Bronchial epithelial cell (primary cell): ENCODE measurements around the gene RHBDL1. TPM values are rescaled to one million over a fixed set of nuclear protein-coding genes. Genes with fewer than 3 reads are reported as not detected.

ENCODE experiments used
- DNase-seq: peaks from one replicate; pipeline ENCODE4 v3.0.0-alpha.2; 2010; ENCODE audit warnings: low read depth
- FAIRE-seq: peaks from 2 replicates; lab custom pipeline; 2011; peaks lifted over from hg19 to GRCh38; lab: Jason Lieb, UNC
- H3K27me3 ChIP-seq: 2 replicates; pipeline ENCODE4 v1.5.1; 2011; ENCODE audit warnings: low read length; ENCODE audit not compliant: control insufficient read depth, insufficient read depth
- H3K36me3 ChIP-seq: 2 replicates; pipeline ENCODE4 v1.5.1; 2011; ENCODE audit warnings: low read length; ENCODE audit not compliant: control insufficient read depth, insufficient read depth
- H3K4me3 ChIP-seq: 2 replicates; pipeline ENCODE4 v1.5.1; 2011; ENCODE audit warnings: mild to moderate bottlenecking, low read depth, low read length, control low read depth
- CTCF ChIP-seq: IDR thresholded peaks from 2 replicates; pipeline ENCODE4 v1.5.1; 2011; ENCODE audit warnings: mild to moderate bottlenecking, moderate library complexity, low read length, control low read depth, inconsistent platforms; ENCODE audit not compliant: insufficient read depth, severe bottlenecking
- total RNA-seq: library from RNA; depleted of rRNA; stranded (reverse); fragments of >200 nt; gene quantifications from 2 replicates; pipeline ENCODE4 v1.2.1, GENCODE V29; 2014

RHBDL1 gene
- total RNA-seq, 1 donor from 2014 or later, result 14.0 TPM

GRCh38 chr16:703406-703805, 27.9 kb downstream of the RHBDL1 start:
- TF ChIP-seq CTCF, result no peak
- Histone ChIP-seq H3K27me3 (peaks cover 40% of the 10 kb centered on the region), H3K36me3 (no peaks in the 10 kb centered on the region), H3K4me3 (no peak overlapping the region)
- no peak for DNase-seq
- no peak for FAIRE-seq

GRCh38 chr16:704047-704446, 28.6 kb downstream of the RHBDL1 start:
- peaks cover 41% of the 10 kb centered on the region for H3K27me3 ChIP-seq
- DNase-seq (no peak), FAIRE-seq (no peak)
- TF ChIP-seq CTCF, result no peak
- no peaks in the 10 kb centered on the region for H3K36me3 ChIP-seq
- no peak overlapping the region for H3K4me3 ChIP-seq

- FAIRE-seq, result no peak
- Histone ChIP-seq H3K36me3 (no peaks in the 10 kb centered on the region), H3K27me3 (peaks cover 45% of the 10 kb centered on the region), H3K4me3 (peak overlapping the region; percentile 17)
- TF ChIP-seq CTCF, result no peak
- no peak for DNase-seq
These were observed 29.3 kb downstream of the RHBDL1 start for GRCh38 chr16:704552-705380.

GRCh38 chr16:705431-706188, 30.1 kb downstream of the RHBDL1 start, which contains the start of gene FBXL16:
TSS of gene FBXL16 (minus strand) at chr16:705801. CDS start at chr16:697405, 8,396 bp downstream.
- DNase-seq, result no peak
- no peaks in the 10 kb centered on the region for H3K36me3 ChIP-seq
- TF ChIP-seq CTCF, result no peak
- H3K27me3 ChIP-seq, result peaks cover 47% of the 10 kb centered on the region
- no peak for FAIRE-seq
- peak within 1 kb of the TSS; percentile 22 for H3K4me3 ChIP-seq

- no peaks in the 10 kb centered on the region for H3K36me3 ChIP-seq
- DNase-seq, result no peak
- TF ChIP-seq CTCF, result no peak
- H3K4me3 ChIP-seq, result no peak overlapping the region
- H3K27me3 ChIP-seq, result peaks cover 47% of the 10 kb centered on the region
- FAIRE-seq, result no peak
These were observed 31.0 kb downstream of the RHBDL1 start for GRCh38 chr16:706189-707061.
